Frontal cortex (tissue), 4 donors: ENCODE measurements around the gene BBS9. TPM values are rescaled to one million over a fixed set of nuclear protein-coding genes. Genes with fewer than 3 reads are reported as not detected.
"Not testable (repeated sequence)": the region's sequence is repeated elsewhere in the genome, so short reads cannot be mapped to it uniquely, and the experiment has no call there.

Experiments used
- DNase-seq, 2 donors: peaks; one replicate each; pipeline ENCODE4 v3.0.0; 2012; ENCODE audit warnings: low spot score in 2 of 2
- FAIRE-seq: peaks from 2 replicates; lab custom pipeline; 2012; peaks lifted over from hg19 to GRCh38; lab: Jason Lieb, UNC
- total RNA-seq: library from RNA; depleted of rRNA; stranded (reverse); fragments of >200 nt; gene quantifications from one replicate; pipeline ENCODE4 v1.2.3, GENCODE V29; 2014
- donor health status: control.
- donor health status: control.
- donor health status: control.

Gene BBS9
- total RNA-seq, 1 donor from 2014 or later = 91.3 TPM

- DNase-seq (no peak), FAIRE-seq (no peak)
Observed at GRCh38 chr7:33258491-33258951, 129.2 kb downstream of the BBS9 start.

- FAIRE-seq = no peak
- no peak for DNase-seq
Observed at GRCh38 chr7:33261585-33261984, 132.2 kb downstream of the BBS9 start.

- no peak for FAIRE-seq
- no peak for DNase-seq
Observed at GRCh38 chr7:33262476-33262875, 133.1 kb downstream of the BBS9 start.

- not testable (repeated sequence) for DNase-seq, FAIRE-seq
Observed at GRCh38 chr7:33271839-33272371, 142.5 kb downstream of the BBS9 start.

- FAIRE-seq (no peak), DNase-seq (no peak)
Observed at GRCh38 chr7:33273356-33273755, 144.0 kb downstream of the BBS9 start.

- FAIRE-seq (no peak), DNase-seq (no peak)
Observed at GRCh38 chr7:33276325-33276724, 147.0 kb downstream of the BBS9 start.

GRCh38 chr7:33276729-33277128 is 147.4 kb downstream of the BBS9 start:
- no peak for FAIRE-seq
- DNase-seq = no peak

- no peak for DNase-seq
Observed at GRCh38 chr7:33278095-33278494, 148.7 kb downstream of the BBS9 start.

GRCh38 chr7:33286501-33286900 is 157.1 kb downstream of the BBS9 start:
- FAIRE-seq (no peak), DNase-seq (no peak)

More at GRCh38 chr7:33278095-33278494, 148.7 kb downstream of the BBS9 start:
- FAIRE-seq = no peak

GRCh38 chr7:33287738-33288137 is 158.4 kb downstream of the BBS9 start:
- DNase-seq (no peak), FAIRE-seq (no peak)

- FAIRE-seq (no peak), DNase-seq (no peak)
Observed at GRCh38 chr7:33298848-33299247, 169.5 kb downstream of the BBS9 start.

- DNase-seq (no peak), FAIRE-seq (peak; percentile 88)
Observed at GRCh38 chr7:33299425-33299824, 170.1 kb downstream of the BBS9 start.

- FAIRE-seq (no peak), DNase-seq (no peak)
Observed at GRCh38 chr7:33300131-33300530, 170.8 kb downstream of the BBS9 start.

- no peak for FAIRE-seq
- no peak for DNase-seq
Observed at GRCh38 chr7:33300742-33301141, 171.4 kb downstream of the BBS9 start.

GRCh38 chr7:33303978-33304557 is 174.7 kb downstream of the BBS9 start:
- FAIRE-seq = not testable (repeated sequence)

GRCh38 chr7:33307205-33307604 is 177.8 kb downstream of the BBS9 start:
- DNase-seq (no peak), FAIRE-seq (no peak)

More at GRCh38 chr7:33303978-33304557, 174.7 kb downstream of the BBS9 start:
- not testable (repeated sequence) for DNase-seq

- no peak for DNase-seq
- no peak for FAIRE-seq
Observed at GRCh38 chr7:33310546-33310945, 181.2 kb downstream of the BBS9 start.

- DNase-seq (no peak), FAIRE-seq (no peak)
Observed at GRCh38 chr7:33325754-33326484, 196.6 kb downstream of the BBS9 start.

GRCh38 chr7:33326485-33326848 is 197.1 kb downstream of the BBS9 start:
- FAIRE-seq (no peak), DNase-seq (no peak)

- FAIRE-seq (no peak), DNase-seq (no peak)
Observed at GRCh38 chr7:33327427-33327826, 198.1 kb downstream of the BBS9 start.

GRCh38 chr7:33334349-33334748 is 205.0 kb downstream of the BBS9 start:
- DNase-seq (no peak), FAIRE-seq (no peak)
